ENCODE data around the gene ARHGEF12. TPM values are rescaled to one million over a fixed set of nuclear protein-coding genes. Genes with fewer than 3 reads are reported as not detected.

The ARHGEF12 gene
- polyA plus RNA-seq, 2 of the 4 experiments (the other 2 are of a cell fraction), result 16.7 to 27.2 TPM

GRCh38 chr11:120386774-120387371 lies 50.7 kb downstream of the ARHGEF12 start:
- Histone ChIP-seq H3K4me1 (peaks cover 75% of the 10 kb centered on the region), H3K9me3 (peaks cover 6% of the 10 kb centered on the region; the same call in 1 of the 3 replicates), H3K27ac (no peak overlapping the region), H3K4me3 (no peak overlapping the region), H3K4me2 (peak overlapping the region; percentile 30; the same call in 2 of the 3 replicates)
- CTCF ChIA-PET, result interaction anchor here (0.7 kb wide), 1 partner anchor 9 kb away, joined by 3 read pairs; no protein-coding TSS in a partner anchor
- POLR2A ChIA-PET, result no interaction called here
- DNase-seq (ENCODE audit: low read depth in 1 of 2, low spot score in 1 of 2), result no peak
- TF ChIP-seq HEYL (CRISPR knock-in tag; IDR thresholded peaks at IDR 0.05) (no peak), RAD21 (conservative IDR thresholded peaks at IDR 0.05 in 1 of 2, IDR thresholded peaks at IDR 0.05 in 1 of 2) (no peak), NPAS2 (CRISPR knock-in tag; IDR thresholded peaks at IDR 0.05; ENCODE audit: borderline replicate concordance) (no peak), JUN (IDR thresholded peaks at IDR 0.05) (no peak), HOXA7 (CRISPR knock-in tag; IDR thresholded peaks at IDR 0.05) (no peak), FOSB (CRISPR knock-in tag; IDR thresholded peaks at IDR 0.05) (no peak), TP53 (CRISPR knock-in tag; IDR thresholded peaks at IDR 0.05) (no peak), HOXB13 (CRISPR knock-in tag; IDR thresholded peaks at IDR 0.05; ENCODE audit: low read depth) (no peak), RNF2 (IDR thresholded peaks at IDR 0.05; ENCODE audit: borderline replicate concordance, low read depth) (no peak), POLR2A (IDR thresholded peaks at IDR 0.05; ENCODE audit: low read length) (no peak), SMC3 (IDR thresholded peaks at IDR 0.05) (no peak), HDAC2 (IDR thresholded peaks at IDR 0.05) (no peak), FOSL2 (IDR thresholded peaks at IDR 0.05) (no peak), FOSL2 (CRISPR knock-in tag; IDR thresholded peaks at IDR 0.05) (no peak), CEBPB (IDR thresholded peaks at IDR 0.05) (no peak), RARB (CRISPR knock-in tag; IDR thresholded peaks at IDR 0.05) (no peak), CHD2 (IDR thresholded peaks at IDR 0.05; ENCODE audit: low read length, partially characterized antibody) (no peak)
- TF ChIP-seq, protein P1, sequence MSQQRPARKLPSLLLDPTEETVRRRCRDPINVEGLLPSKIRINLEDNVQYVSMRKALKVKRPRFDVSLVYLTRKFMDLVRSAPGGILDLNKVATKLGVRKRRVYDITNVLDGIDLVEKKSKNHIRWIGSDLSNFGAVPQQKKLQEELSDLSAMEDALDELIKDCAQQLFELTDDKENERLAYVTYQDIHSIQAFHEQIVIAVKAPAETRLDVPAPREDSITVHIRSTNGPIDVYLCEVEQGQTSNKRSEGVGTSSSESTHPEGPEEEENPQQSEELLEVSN (IDR thresholded peaks at IDR 0.05; ENCODE audit: borderline replicate concordance, low read depth), result no peak
- no peak for ATAC-seq
- 50% methylated on average over 2 of the region's 2 CpGs for WGBS (ENCODE audit: missing lambda C conversion rate)
- FAIRE-seq, result no peak

DNA sequence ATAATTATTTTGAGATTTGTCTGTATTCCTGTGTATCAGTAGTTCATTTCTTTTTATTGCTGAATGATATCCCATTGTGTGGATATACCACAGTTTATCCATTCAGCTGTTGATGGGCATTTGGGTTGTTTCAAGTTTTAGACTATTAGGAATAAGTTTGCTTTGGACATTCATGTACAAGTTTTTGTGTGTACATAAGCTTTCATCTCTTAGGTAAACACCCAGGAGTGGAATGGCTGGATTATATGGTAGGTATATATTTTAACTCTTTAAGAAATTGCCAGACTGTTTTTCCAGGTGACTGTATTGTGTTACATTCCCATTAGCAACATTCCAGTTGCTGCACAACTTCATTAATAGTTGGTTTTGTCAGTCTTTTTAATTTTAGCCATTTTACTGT lies 52.0 kb downstream of the ARHGEF12 start:
- TF ChIP-seq RAD21 (conservative IDR thresholded peaks at IDR 0.05 in 1 of 2, IDR thresholded peaks at IDR 0.05 in 1 of 2), result no peak
- no peak for TF ChIP-seq EHMT2 (IDR thresholded peaks at IDR 0.05; ENCODE audit: low read depth)
- TF ChIP-seq HOXB5 (CRISPR knock-in tag; IDR thresholded peaks at IDR 0.05), result no peak
- TF ChIP-seq CBX8 (IDR thresholded peaks at IDR 0.05), result no peak
- TF ChIP-seq EHF (CRISPR knock-in tag; IDR thresholded peaks at IDR 0.05), result no peak
- TF ChIP-seq FOSL2 (IDR thresholded peaks at IDR 0.05), result no peak
- no peak for TF ChIP-seq FOSL2 (CRISPR knock-in tag; IDR thresholded peaks at IDR 0.05)
- TF ChIP-seq HDAC2 (IDR thresholded peaks at IDR 0.05), result no peak
- no peak for TF ChIP-seq CEBPB (IDR thresholded peaks at IDR 0.05)
- TF ChIP-seq SREBF2 (IDR thresholded peaks at IDR 0.05), result no peak
- TF ChIP-seq MAZ (IDR thresholded peaks at IDR 0.05; ENCODE audit: borderline replicate concordance, low read depth, low read length), result no peak
- TF ChIP-seq MAX (IDR thresholded peaks at IDR 0.05), result no peak
- no peak for TF ChIP-seq RFX5 (IDR thresholded peaks at IDR 0.05)
- TF ChIP-seq TFCP2L1 (CRISPR knock-in tag; IDR thresholded peaks at IDR 0.05), result no peak
- TF ChIP-seq KDM1A (IDR thresholded peaks at IDR 0.05; ENCODE audit: low read depth), result no peak
- TF ChIP-seq, protein P2, sequence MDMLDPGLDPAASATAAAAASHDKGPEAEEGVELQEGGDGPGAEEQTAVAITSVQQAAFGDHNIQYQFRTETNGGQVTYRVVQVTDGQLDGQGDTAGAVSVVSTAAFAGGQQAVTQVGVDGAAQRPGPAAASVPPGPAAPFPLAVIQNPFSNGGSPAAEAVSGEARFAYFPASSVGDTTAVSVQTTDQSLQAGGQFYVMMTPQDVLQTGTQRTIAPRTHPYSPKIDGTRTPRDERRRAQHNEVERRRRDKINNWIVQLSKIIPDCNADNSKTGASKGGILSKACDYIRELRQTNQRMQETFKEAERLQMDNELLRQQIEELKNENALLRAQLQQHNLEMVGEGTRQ (IDR thresholded peaks at IDR 0.05), result no peak
- H3K4me2 ChIP-seq, result peak overlapping the region; percentile 17; the same call in 2 of the 3 replicates
- DNase-seq (ENCODE audit: low read depth in 1 of 2, low spot score in 1 of 2) (no peak), ATAC-seq (no peak), FAIRE-seq (no peak)
- H3K4me1 ChIP-seq, result peaks cover 68% of the 10 kb centered on the region
- ChIA-PET CTCF (no interaction called here), POLR2A (no interaction called here)
- no peak overlapping the region for H3K27ac ChIP-seq
- H3K4me3 ChIP-seq, result no peak overlapping the region
- peaks cover 3% of the 10 kb centered on the region; the same call in 1 of the 3 replicates for H3K9me3 ChIP-seq
